ENCODE measurements around the gene PFN3.

DNA sequence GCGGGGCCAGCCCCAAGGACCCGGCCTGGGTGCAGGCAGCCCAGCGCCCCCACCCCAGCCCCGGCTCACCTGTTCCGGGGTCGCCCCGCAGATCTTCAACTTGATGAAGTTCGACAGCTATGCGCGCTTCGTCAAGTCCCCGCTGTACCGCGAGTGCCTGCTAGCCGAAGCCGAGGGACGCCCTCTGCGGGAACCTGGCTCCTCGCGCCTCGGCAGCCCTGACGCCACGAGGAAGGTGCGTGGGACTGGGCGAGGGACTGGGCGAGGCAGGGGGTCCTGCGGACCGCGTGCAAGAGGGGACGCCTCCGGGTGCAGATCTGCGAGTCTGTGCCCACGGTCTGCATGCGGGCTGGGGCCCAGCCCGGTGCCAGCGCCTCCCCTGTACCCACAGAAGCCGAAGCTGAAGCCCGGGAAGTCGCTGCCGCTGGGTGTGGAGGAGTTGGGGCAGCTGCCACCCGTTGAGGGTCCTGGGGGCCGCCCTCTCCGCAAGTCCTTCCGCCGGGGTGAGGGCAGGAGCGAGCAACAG lies 33.1 kb downstream of the PFN3 start:
- TF ChIP-seq, protein P1, sequence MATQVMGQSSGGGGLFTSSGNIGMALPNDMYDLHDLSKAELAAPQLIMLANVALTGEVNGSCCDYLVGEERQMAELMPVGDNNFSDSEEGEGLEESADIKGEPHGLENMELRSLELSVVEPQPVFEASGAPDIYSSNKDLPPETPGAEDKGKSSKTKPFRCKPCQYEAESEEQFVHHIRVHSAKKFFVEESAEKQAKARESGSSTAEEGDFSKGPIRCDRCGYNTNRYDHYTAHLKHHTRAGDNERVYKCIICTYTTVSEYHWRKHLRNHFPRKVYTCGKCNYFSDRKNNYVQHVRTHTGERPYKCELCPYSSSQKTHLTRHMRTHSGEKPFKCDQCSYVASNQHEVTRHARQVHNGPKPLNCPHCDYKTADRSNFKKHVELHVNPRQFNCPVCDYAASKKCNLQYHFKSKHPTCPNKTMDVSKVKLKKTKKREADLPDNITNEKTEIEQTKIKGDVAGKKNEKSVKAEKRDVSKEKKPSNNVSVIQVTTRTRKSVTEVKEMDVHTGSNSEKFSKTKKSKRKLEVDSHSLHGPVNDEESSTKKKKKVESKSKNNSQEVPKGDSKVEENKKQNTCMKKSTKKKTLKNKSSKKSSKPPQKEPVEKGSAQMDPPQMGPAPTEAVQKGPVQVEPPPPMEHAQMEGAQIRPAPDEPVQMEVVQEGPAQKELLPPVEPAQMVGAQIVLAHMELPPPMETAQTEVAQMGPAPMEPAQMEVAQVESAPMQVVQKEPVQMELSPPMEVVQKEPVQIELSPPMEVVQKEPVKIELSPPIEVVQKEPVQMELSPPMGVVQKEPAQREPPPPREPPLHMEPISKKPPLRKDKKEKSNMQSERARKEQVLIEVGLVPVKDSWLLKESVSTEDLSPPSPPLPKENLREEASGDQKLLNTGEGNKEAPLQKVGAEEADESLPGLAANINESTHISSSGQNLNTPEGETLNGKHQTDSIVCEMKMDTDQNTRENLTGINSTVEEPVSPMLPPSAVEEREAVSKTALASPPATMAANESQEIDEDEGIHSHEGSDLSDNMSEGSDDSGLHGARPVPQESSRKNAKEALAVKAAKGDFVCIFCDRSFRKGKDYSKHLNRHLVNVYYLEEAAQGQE (IDR thresholded peaks at IDR 0.05; ENCODE audit: insufficient replicate concordance, low read depth), result no peak
- TF ChIP-seq, protein P2, sequence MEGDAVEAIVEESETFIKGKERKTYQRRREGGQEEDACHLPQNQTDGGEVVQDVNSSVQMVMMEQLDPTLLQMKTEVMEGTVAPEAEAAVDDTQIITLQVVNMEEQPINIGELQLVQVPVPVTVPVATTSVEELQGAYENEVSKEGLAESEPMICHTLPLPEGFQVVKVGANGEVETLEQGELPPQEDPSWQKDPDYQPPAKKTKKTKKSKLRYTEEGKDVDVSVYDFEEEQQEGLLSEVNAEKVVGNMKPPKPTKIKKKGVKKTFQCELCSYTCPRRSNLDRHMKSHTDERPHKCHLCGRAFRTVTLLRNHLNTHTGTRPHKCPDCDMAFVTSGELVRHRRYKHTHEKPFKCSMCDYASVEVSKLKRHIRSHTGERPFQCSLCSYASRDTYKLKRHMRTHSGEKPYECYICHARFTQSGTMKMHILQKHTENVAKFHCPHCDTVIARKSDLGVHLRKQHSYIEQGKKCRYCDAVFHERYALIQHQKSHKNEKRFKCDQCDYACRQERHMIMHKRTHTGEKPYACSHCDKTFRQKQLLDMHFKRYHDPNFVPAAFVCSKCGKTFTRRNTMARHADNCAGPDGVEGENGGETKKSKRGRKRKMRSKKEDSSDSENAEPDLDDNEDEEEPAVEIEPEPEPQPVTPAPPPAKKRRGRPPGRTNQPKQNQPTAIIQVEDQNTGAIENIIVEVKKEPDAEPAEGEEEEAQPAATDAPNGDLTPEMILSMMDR (IDR thresholded peaks at IDR 0.05; ENCODE audit: insufficient read depth, low read length), result no peak
- TF ChIP-seq POLR2AphosphoS5 (IDR thresholded peaks at IDR 0.05; ENCODE audit: low read depth) (no peak), GABPA (IDR thresholded peaks at IDR 0.05; ENCODE audit: low read depth) (no peak)
